Uterus (tissue), 4 donors: ENCODE measurements around the gene PIK3CD. TPM values are rescaled to one million over a fixed set of nuclear protein-coding genes. Genes with fewer than 3 reads are reported as not detected.

Source experiments
- DNase-seq, 2 donors: peaks; one replicate each; pipeline ENCODE4 v3.0.0-alpha.2; 2019 to 2020
- H3K27ac ChIP-seq, 2 donors: fragments of 200-600 bp; sonication (generic); 1 replicate in 1 of 2; 2 replicates in 1 of 2; pipeline ENCODE4 v1.5.1; 2016 to 2018
- H3K27me3 ChIP-seq, 2 donors: fragments of 200-600 bp; sonication (generic); one replicate each; pipeline ENCODE4 v1.5.1; 2018 to 2019; ENCODE audit warnings: control low read depth in 1 of 2
- H3K36me3 ChIP-seq, 2 donors: fragments of 200-600 bp; sonication (generic); one replicate each; pipeline ENCODE4 v1.5.1; 2019; ENCODE audit warnings: control low read depth in 1 of 2
- H3K4me1 ChIP-seq, 2 donors: fragments of 200-600 bp; sonication (generic); one replicate each; pipeline ENCODE4 v1.5.1; 2018 to 2019; ENCODE audit warnings: control low read depth in 1 of 2
- H3K4me3 ChIP-seq, 2 donors: fragments of 200-600 bp; sonication (generic); 1 replicate in 1 of 2; 2 replicates in 1 of 2; pipeline ENCODE4 v1.5.1; 2018 to 2019; ENCODE audit warnings: mild to moderate bottlenecking in 1 of 2
- H3K9me3 ChIP-seq, 2 donors: fragments of 200-600 bp; sonication (generic); one replicate each; pipeline ENCODE4 v1.5.1; 2019; ENCODE audit warnings: control low read depth in 1 of 2
- POLR2A ChIP-seq, 2 donors: fragments of 450-650 bp; IDR thresholded peaks; one replicate each; pipeline ENCODE4 v1.6.1; 2016; ENCODE audit warnings: antibody characterized with exemption in 2 of 2, mild to moderate bottlenecking in 1 of 2, moderate library complexity in 1 of 2
- intact Hi-C: fragments of 100-400 bp; cut with DNase I; formaldehyde crosslinking; loops from one replicate; pipeline ENCODE4 v1.15.1; 2023; ENCODE audit warnings: low total_unique reads
- total RNA-seq, 4 donors: library from RNA; depleted of rRNA in 3 of 4; stranded (reverse); fragments of >200 nt in 3 of 4; gene quantifications; one replicate each; pipeline versions ENCODE4 v1.1.0 to v1.2.4, GENCODE V29; 2014 to 2023
- TF ChIP-seq, protein P1 (sequence below), 4 experiments: fragments of 200-600 bp in 2 of 4; fragments of 450-650 bp in 2 of 4; sonication (generic) in 2 of 4; IDR thresholded peaks; one replicate each; pipeline ENCODE4 v1.5.1; 2016 to 2019; ENCODE audit warnings: antibody characterized with exemption in 4 of 4, mild to moderate bottlenecking in 2 of 4, moderate library complexity in 1 of 4
- donor health status: DM: yes; HTN: yes; CAD: no.

PIK3CD gene
- total RNA-seq, 4 donors from 2014 or later: 4.6 to 9.7 (median 7.4) TPM

DNA sequence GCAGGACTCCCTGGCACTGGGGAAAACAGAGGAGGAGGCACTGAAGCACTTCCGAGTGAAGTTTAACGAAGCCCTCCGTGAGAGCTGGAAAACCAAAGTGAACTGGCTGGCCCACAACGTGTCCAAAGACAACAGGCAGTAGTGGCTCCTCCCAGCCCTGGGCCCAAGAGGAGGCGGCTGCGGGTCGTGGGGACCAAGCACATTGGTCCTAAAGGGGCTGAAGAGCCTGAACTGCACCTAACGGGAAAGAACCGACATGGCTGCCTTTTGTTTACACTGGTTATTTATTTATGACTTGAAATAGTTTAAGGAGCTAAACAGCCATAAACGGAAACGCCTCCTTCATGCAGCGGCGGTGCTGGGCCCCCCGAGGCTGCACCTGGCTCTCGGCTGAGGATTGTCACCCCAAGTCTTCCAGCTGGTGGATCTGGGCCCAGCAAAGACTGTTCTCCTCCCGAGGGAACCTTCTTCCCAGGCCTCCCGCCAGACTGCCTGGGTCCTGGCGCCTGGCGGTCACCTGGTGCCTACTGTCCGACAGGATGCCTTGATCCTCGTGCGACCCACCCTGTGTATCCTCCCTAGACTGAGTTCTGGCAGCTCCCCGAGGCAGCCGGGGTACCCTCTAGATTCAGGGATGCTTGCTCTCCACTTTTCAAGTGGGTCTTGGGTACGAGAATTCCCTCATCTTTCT lies 75.5 kb downstream of the PIK3CD start:
- no peaks in the 10 kb centered on the region for H3K27me3 ChIP-seq
- intact Hi-C loops: no loop called here
- H3K4me1 ChIP-seq: no peaks in the 10 kb centered on the region
- H3K9me3 ChIP-seq: peaks cover 0 to 5% of the 10 kb centered on the region in 2 donors
- TF ChIP-seq, protein P1, sequence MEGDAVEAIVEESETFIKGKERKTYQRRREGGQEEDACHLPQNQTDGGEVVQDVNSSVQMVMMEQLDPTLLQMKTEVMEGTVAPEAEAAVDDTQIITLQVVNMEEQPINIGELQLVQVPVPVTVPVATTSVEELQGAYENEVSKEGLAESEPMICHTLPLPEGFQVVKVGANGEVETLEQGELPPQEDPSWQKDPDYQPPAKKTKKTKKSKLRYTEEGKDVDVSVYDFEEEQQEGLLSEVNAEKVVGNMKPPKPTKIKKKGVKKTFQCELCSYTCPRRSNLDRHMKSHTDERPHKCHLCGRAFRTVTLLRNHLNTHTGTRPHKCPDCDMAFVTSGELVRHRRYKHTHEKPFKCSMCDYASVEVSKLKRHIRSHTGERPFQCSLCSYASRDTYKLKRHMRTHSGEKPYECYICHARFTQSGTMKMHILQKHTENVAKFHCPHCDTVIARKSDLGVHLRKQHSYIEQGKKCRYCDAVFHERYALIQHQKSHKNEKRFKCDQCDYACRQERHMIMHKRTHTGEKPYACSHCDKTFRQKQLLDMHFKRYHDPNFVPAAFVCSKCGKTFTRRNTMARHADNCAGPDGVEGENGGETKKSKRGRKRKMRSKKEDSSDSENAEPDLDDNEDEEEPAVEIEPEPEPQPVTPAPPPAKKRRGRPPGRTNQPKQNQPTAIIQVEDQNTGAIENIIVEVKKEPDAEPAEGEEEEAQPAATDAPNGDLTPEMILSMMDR (IDR thresholded peaks at IDR 0.05): no peak
- TF ChIP-seq POLR2A (IDR thresholded peaks at IDR 0.05): no peak
- DNase-seq: no peak
- H3K4me3 ChIP-seq: no peak overlapping the region
- H3K36me3 ChIP-seq: no peaks in the 10 kb centered on the region
- H3K27ac ChIP-seq: no peak overlapping the region

- Histone ChIP-seq H3K27me3 (no peaks in the 10 kb centered on the region), H3K36me3 (no peaks in the 10 kb centered on the region), H3K9me3 (no peaks in the 10 kb centered on the region), H3K4me1 (no peaks in the 10 kb centered on the region), H3K4me3 (no peak overlapping the region), H3K27ac (no peak overlapping the region)
- intact Hi-C loops: no loop called here
- TF ChIP-seq POLR2A (IDR thresholded peaks at IDR 0.05): no peak
- TF ChIP-seq, protein P1 (IDR thresholded peaks at IDR 0.05): no peak
- DNase-seq: no peak
Measured at GRCh38 chr1:9728451-9729295, 77.1 kb downstream of the PIK3CD start.

- intact Hi-C loops: no loop called here
- no peaks in the 10 kb centered on the region for H3K27me3 ChIP-seq
- no peaks in the 10 kb centered on the region for H3K36me3 ChIP-seq
- H3K4me3 ChIP-seq: no peak overlapping the region
- no peak overlapping the region for H3K27ac ChIP-seq
- TF ChIP-seq POLR2A (IDR thresholded peaks at IDR 0.05): no peak
- TF ChIP-seq, protein P1 (IDR thresholded peaks at IDR 0.05): no peak
- no peak for DNase-seq
- no peaks in the 10 kb centered on the region for H3K9me3 ChIP-seq
- no peaks in the 10 kb centered on the region for H3K4me1 ChIP-seq
Measured at GRCh38 chr1:9729523-9729922, 78.0 kb downstream of the PIK3CD start.

DNA sequence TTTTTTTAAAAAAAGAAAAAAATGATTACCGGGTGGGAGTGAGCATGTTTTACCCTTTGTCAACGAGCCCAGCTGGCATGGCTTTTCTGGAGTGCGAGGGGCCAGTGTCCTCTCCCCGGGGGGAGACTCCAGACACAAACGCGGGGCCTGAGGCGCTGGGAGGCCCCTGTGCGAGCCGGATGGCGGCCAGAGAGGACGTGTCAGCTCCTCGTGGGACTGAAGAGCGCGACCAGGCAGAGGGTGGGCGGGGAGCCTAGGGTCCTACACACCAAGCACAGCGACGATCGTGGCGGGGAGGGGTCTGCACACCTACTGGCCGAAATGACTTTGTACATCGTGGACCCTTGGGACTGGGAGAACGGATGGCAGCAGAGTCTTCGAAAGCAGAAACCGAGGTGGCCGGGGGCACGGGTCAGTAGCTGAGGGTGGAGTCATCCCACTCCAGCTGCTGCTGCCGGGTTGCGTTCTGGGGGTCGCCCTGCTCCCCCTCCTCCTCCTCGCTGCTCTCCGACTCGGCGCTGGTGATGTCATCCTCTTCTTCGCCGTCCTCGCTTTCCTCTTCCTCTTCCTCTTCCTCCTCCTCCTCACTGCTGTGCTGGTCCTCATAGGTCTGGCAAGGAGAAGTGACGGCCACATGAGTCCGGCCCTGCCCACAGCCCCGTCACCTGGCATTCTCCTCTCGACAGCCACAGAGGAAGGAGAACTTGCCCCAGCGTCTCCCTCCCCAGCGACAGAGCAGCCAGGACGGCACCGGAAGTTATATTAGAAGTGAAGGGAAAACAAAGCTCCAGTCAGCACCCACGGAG lies 78.8 kb downstream of the PIK3CD start:
- no peak for DNase-seq
- Histone ChIP-seq H3K9me3 (no peaks in the 10 kb centered on the region), H3K4me3 (no peak overlapping the region), H3K27ac (no peak overlapping the region), H3K36me3 (no peaks in the 10 kb centered on the region), H3K4me1 (no peaks in the 10 kb centered on the region), H3K27me3 (no peaks in the 10 kb centered on the region)
- TF ChIP-seq POLR2A (IDR thresholded peaks at IDR 0.05): no peak
- TF ChIP-seq, protein P1 (IDR thresholded peaks at IDR 0.05): no peak
- intact Hi-C loops: no loop called here
